NAMALWA (cell line): ENCODE results near the gene GUF1.
A peak's percentile ranks its signal among the peaks of the same experiment; 100 is the strongest.

Experiments
- DNase-seq: peaks from one replicate; pipeline ENCODE4 v3.0.0-alpha.2; 2015; ENCODE audit warnings: low spot score

The GUF1 gene

GRCh38 chr4:44678094-44679041 is at the start of gene GUF1:
Gene GUF1, plus strand, starts transcription at chr4:44678420. Its CDS starts 203 bp downstream, at chr4:44678623.
- peak; percentile 95 for DNase-seq

- DNase-seq = peak; percentile 78
Observed at GRCh38 chr4:44629280-44629866, 48.8 kb upstream of the GUF1 start.

- DNase-seq = peak; percentile 5
Observed at GRCh38 chr4:44632089-44632488, 46.1 kb upstream of the GUF1 start.

- DNase-seq = no peak
Observed at GRCh38 chr4:44632733-44633132, 45.5 kb upstream of the GUF1 start.

- no peak for DNase-seq
Observed at GRCh38 chr4:44638091-44638490, 40.1 kb upstream of the GUF1 start.

- no peak for DNase-seq
Observed at GRCh38 chr4:44646151-44646550, 32.1 kb upstream of the GUF1 start.

GRCh38 chr4:44651425-44651824 is 26.8 kb upstream of the GUF1 start, which contains the start of gene YIPF7:
Gene YIPF7, minus strand, starts transcription at chr4:44651625. Its CDS starts 1,525 bp downstream, at chr4:44650100.
- no peak for DNase-seq

GRCh38 chr4:44652002-44652401 is 26.2 kb upstream of the GUF1 start:
- DNase-seq = no peak

GRCh38 chr4:44660396-44660795 is 17.8 kb upstream of the GUF1 start:
- DNase-seq = no peak

- DNase-seq = no peak
Observed at GRCh38 chr4:44661940-44662622, 16.1 kb upstream of the GUF1 start.

- no peak for DNase-seq
Observed at GRCh38 chr4:44662623-44663005, 15.6 kb upstream of the GUF1 start.

GRCh38 chr4:44663539-44664263 is 14.5 kb upstream of the GUF1 start:
- no peak for DNase-seq

- no peak for DNase-seq
Observed at GRCh38 chr4:44668526-44668925, 9.7 kb upstream of the GUF1 start.

- no peak for DNase-seq
Observed at GRCh38 chr4:44670506-44671199, 7.6 kb upstream of the GUF1 start.

GRCh38 chr4:44671636-44672035 is 6.6 kb upstream of the GUF1 start:
- no peak for DNase-seq

GRCh38 chr4:44674471-44674870 is 3.7 kb upstream of the GUF1 start:
- peak; percentile 22 for DNase-seq

- DNase-seq = no peak
Observed at GRCh38 chr4:44675366-44675765, 2.9 kb upstream of the GUF1 start.

GRCh38 chr4:44679060-44679459 is 840 bp downstream of the GUF1 start:
- no peak for DNase-seq

- DNase-seq = no peak
Observed at GRCh38 chr4:44684648-44685047, 6.4 kb downstream of the GUF1 start.

GRCh38 chr4:44700427-44700826 is 22.2 kb downstream of the GUF1 start:
- no peak for DNase-seq

GRCh38 chr4:44701037-44701436 is 22.8 kb downstream of the GUF1 start:
- DNase-seq = no peak
